GM18499 (cell line): ENCODE results near the gene POR.

Experiments used
- ATAC-seq: cut with Tn5 transposase; IDR thresholded peaks from one replicate; pipeline ENCODE4 v1.9.1; 2021; ENCODE audit warnings: moderate number of reproducible peaks; ENCODE audit not compliant: insufficient read depth, unreplicated experiment

POR gene

GRCh38 chr7:75948179-75948578, 33.2 kb downstream of the POR start:
- no peak for ATAC-seq

GRCh38 chr7:75950111-75950681, 35.2 kb downstream of the POR start:
- no peak for ATAC-seq

GRCh38 chr7:75951506-75951905, 36.6 kb downstream of the POR start:
- ATAC-seq = no peak

DNA sequence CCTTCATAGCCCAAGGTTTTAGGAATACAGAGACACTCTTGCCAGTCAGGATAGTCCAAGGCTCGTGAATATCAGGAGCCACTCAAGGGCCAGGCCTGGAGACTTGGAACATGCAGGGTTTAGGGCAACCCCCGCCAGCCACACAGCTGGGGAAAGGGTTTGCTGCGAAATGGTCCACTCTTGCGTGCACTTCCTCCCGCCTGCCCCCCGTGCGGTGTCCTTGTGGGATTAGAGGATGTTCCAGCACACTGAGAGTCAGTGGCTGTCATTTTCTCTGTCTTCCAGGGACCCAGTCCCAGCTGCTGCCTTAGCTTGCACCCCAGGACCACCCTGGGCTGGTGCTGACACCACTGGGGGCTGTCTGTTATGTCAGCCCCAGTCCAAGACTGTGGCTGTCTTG, 38.5 kb downstream of the POR start:
- ATAC-seq = no peak

DNA sequence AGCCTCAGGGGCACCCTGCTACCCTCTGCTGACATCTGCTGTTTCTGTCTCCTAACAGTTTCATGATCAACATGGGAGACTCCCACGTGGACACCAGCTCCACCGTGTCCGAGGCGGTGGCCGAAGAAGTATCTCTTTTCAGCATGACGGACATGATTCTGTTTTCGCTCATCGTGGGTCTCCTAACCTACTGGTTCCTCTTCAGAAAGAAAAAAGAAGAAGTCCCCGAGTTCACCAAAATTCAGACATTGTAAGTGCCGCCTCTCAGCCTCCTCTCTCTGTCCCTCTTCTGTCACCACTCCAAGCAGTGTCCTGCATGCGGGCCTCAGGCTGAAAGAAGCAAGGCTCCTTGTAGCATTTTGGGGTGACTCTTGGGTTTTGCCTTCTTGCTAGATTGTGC, 39.0 kb downstream of the POR start:
- no peak for ATAC-seq

GRCh38 chr7:75955331-75955955, 40.5 kb downstream of the POR start:
- ATAC-seq = no peak

DNA sequence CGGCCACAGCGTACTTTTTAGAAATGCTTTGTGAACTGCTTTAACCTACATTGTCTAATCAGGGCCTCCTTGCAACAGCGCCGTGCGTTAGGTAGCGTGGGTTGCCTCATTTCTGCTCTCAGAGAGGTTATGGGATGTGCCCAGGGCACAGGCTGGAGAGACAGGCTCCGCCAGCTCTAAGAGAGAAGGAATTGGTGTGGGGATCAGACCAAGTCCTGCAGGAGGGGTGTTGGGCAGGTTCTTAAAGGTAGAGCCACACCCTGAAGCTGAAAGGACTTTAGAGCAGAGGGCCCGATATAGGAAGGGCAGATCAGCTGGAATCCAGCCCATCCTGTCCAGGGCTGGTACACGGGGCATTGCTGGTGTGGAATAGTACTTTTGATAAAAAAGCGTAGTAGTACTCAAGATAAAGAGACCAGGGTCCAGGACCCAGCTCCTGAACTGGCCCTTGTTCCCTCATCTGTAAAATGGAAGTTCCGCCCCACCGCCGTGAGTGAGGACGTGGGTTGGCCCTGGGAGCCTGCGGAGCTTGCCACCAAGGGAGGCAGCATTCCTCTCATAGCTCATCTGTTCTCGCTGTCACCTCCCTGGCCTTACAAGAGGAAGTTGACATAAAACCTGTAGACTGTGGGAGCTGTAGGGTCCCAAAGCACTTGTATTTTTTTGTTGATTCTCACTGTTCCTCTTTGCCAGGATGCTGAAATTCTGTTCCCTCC, 42.2 kb downstream of the POR start:
- ATAC-seq = no peak

DNA sequence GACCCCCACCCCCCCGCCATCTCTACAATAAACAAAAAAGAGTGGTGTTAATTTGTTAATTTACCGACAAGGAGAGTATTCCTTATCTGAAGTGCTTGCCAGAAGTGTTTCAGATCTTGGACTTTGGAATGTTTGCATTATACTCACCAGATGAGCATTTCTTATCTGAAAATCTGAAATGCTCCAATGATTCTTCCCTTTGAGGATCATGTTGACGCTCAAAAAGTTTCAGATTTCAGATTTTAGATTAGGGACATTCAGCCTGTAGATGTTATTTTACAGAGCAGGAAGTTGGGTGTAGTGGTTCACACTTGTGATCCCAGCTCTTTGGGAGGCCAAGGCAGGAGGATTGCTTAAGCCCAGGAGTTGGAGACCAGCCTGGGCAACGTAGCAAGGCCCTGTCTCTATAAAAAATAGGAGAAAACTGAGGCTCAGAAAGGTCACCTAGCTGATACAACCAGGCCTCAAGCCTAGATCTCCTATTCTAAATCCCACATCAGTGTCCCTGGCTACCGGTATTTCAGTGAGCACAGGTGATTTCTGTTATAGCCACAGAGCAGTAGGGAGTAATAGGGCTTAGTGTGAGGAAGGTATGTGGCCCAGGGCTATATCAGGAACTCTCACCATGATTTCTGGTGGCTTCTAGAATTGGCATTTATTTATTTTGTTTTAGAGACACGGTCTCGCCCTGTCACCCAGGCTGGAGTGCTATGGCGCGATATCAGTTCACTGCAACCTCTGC, 44.0 kb downstream of the POR start:
- ATAC-seq = no peak

DNA sequence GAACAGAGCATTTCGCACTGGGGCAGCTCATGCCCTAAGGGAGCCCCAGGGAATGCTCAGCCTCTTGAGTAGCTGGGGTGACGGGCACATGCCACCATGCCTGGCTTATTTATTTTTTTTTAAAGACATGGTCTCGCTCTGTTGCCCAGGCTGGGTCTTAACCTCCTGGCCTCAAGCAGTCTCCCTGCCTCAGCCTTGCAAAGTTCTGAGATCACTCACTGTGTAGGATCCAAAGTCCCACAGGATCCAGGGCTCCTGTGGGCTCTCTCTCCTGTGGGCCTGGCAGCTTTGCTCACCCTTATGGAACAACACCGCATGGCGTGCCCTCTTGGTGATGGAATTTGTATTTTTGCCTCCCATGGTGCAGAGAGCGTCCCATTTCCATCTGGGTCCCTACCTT, 45.4 kb downstream of the POR start:
- no peak for ATAC-seq

DNA sequence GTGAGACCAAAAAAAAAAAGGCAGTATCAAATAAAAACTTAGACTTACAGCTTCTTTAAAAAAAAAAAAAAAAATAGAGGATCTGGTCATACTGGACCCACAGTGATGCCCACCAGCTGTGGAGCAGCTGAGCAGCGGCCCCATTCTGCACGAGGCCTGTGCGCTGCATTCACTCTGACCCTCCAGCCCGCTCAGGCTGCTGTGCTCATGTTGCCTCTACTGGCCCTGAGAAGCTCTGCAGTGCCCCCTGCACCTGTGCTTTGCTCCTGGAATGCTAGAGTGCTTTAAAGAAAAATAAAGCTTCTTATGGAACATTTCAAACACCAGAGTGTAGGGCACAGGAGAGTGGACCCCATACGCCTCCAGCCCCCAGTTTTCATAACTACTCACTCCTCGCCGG, 46.3 kb downstream of the POR start:
- ATAC-seq = no peak

GRCh38 chr7:75962607-75963380, 47.8 kb downstream of the POR start:
- ATAC-seq = no peak

- ATAC-seq = no peak
Observed at GRCh38 chr7:75963381-75963995, 48.5 kb downstream of the POR start.

GRCh38 chr7:75965617-75966016, 50.7 kb downstream of the POR start:
- no peak for ATAC-seq

- no peak for ATAC-seq
Observed at GRCh38 chr7:75966190-75966961, 51.4 kb downstream of the POR start.

- no peak for ATAC-seq
Observed at GRCh38 chr7:75967055-75967454, 52.1 kb downstream of the POR start.

- ATAC-seq = no peak
Observed at GRCh38 chr7:75967487-75967997, 52.6 kb downstream of the POR start.

DNA sequence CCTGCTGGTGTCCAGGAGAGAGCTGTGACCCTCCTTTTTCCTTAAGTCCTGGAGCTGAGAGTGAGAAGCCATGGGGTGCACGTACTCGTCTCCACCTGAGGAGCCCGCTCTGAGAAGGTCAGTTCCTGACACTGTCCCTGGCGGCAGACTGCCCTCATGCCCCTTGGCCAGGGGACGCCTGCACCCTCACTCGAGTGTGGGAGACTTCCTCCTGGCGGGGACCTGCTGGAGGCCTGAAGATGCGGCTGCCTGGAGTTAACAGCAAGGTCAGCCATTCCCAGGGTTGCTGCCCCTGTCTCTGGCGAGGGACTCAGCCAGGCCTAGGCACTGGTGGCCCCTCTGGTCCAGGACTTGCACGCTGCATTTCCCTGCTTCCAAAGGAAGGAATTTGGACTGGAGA, 53.1 kb downstream of the POR start:
- no peak for ATAC-seq

- no peak for ATAC-seq
Observed at GRCh38 chr7:75968561-75969001, 53.6 kb downstream of the POR start.

GRCh38 chr7:75969182-75969581, 54.2 kb downstream of the POR start:
- no peak for ATAC-seq
